ENCODE measurements around the gene FABP3. TPM values are rescaled to one million over a fixed set of nuclear protein-coding genes. Genes with fewer than 3 reads are reported as not detected.

The FABP3 gene
- total RNA-seq, 2 experiments from 2014 or later: 0.65 TPM; not detected in 1

DNA sequence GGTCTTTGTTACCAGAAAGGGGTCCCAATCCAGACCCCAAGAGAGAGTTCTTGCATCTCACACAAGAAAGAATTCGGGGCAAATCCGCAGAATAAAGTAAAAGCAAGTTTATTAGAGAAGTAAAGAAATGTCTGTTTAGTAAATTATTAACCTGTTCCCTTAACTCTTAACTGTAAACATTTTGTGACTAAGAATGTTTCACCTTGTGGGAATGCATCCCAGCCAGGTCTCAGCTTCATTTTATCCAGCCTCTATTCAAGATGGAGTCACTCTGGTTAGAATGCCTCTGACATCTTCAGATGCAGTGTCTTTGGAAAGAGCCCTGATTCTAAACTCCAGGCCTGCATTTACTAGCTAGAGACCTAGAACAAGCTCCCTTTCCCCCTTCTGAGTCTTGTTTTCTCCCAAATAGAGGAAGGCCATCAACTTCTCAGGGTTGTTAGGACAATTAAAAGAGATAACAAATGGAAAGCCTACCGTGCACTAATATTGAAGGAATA, 4.5 kb upstream of the FABP3 start:
- H3K36me3 Mint-ChIP-seq (ENCODE audit: low read depth): no peaks in the 10 kb centered on the region
- ATAC-seq (no peak), DNase-seq (no peak)
- H3K9me3 Mint-ChIP-seq: no peaks in the 10 kb centered on the region
- peaks cover 9% of the 10 kb centered on the region for H3K4me1 Mint-ChIP-seq (ENCODE audit: low read depth)
- H3K4me3 Mint-ChIP-seq: no peak overlapping the region
- POLR2A ChIA-PET: no interaction called here
- TF ChIP-seq, protein P1, sequence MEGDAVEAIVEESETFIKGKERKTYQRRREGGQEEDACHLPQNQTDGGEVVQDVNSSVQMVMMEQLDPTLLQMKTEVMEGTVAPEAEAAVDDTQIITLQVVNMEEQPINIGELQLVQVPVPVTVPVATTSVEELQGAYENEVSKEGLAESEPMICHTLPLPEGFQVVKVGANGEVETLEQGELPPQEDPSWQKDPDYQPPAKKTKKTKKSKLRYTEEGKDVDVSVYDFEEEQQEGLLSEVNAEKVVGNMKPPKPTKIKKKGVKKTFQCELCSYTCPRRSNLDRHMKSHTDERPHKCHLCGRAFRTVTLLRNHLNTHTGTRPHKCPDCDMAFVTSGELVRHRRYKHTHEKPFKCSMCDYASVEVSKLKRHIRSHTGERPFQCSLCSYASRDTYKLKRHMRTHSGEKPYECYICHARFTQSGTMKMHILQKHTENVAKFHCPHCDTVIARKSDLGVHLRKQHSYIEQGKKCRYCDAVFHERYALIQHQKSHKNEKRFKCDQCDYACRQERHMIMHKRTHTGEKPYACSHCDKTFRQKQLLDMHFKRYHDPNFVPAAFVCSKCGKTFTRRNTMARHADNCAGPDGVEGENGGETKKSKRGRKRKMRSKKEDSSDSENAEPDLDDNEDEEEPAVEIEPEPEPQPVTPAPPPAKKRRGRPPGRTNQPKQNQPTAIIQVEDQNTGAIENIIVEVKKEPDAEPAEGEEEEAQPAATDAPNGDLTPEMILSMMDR (IDR thresholded peaks at IDR 0.05): no peak
- intact Hi-C loops (cut with micrococcal nuclease): no loop called here
- H3K27me3 Mint-ChIP-seq: peaks cover 6% of the 10 kb centered on the region
- CTCF ChIA-PET: interaction anchor here (1.1 kb wide), 1 partner anchor 172 kb away, joined by 4 read pairs; no protein-coding TSS in a partner anchor
- H3K27ac Mint-ChIP-seq: no peak overlapping the region

GRCh38 chr1:31376375-31377134, 3.7 kb upstream of the FABP3 start:
- ChIA-PET CTCF (interaction anchor here (1.1 to 1.9 kb wide), 2 partner anchors 18 to 173 kb away, joined by 4 to 7 read pairs; no protein-coding TSS in a partner anchor), POLR2A (no interaction called here)
- H3K4me1 Mint-ChIP-seq (ENCODE audit: low read depth): peaks cover 9% of the 10 kb centered on the region
- H3K27ac Mint-ChIP-seq: no peak overlapping the region
- no peaks in the 10 kb centered on the region for H3K9me3 Mint-ChIP-seq
- no peak for DNase-seq
- no peak overlapping the region for H3K4me3 Mint-ChIP-seq
- H3K27me3 Mint-ChIP-seq: peaks cover 4% of the 10 kb centered on the region
- intact Hi-C loops (cut with micrococcal nuclease): no loop called here
- TF ChIP-seq, protein P1 (IDR thresholded peaks at IDR 0.05): no peak
- no peak for ATAC-seq
- no peaks in the 10 kb centered on the region for H3K36me3 Mint-ChIP-seq (ENCODE audit: low read depth)

DNA sequence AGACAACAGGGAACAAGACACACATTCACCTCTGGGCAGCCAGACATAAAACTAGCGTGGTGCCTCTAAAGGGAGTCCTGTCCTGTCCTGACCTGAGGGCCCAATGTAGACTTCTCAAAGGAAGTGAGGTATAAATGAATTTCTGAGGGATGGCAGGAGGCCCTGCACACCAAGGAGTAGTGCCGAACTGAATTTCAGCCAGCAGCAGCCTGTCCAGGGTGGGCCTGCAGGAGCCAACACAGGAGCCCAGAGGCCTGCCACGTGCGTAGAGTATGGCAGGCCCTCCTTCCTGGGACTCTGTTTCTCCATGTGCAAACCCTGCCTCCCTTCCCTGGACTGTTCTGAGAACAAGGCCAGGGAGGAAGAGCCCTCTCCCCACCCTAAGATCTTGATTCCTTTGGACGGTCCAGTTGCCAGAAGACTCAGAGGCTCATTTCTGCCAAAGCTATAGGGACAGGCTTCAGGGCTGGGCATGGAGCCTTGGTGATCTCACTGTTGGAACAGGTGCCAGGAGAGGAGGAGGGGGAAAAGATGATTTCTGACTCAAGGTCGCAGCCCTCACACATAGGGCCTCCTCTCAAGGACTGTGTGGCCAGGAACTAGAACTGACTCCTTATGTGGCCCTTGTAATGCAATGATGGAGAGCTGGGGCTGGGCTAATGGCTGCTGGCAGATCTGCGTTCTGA, 1.8 kb upstream of the FABP3 start:
- intact Hi-C loops (cut with micrococcal nuclease): no loop called here
- peaks cover 2% of the 10 kb centered on the region for H3K27me3 Mint-ChIP-seq
- H3K9me3 Mint-ChIP-seq: no peaks in the 10 kb centered on the region
- POLR2A ChIA-PET: no interaction called here
- no peak overlapping the region for H3K27ac Mint-ChIP-seq
- TF ChIP-seq, protein P1 (IDR thresholded peaks at IDR 0.05): no peak
- no peak overlapping the region for H3K4me3 Mint-ChIP-seq
- CTCF ChIA-PET: interaction anchor here (0.6 to 4.7 kb wide), 3 partner anchors 20 to 47 kb away, joined by 3 to 33 read pairs (median 7); no protein-coding TSS in a partner anchor
- H3K4me1 Mint-ChIP-seq (ENCODE audit: low read depth): peaks cover 9% of the 10 kb centered on the region
- H3K36me3 Mint-ChIP-seq (ENCODE audit: low read depth): no peaks in the 10 kb centered on the region
- ATAC-seq (no peak), DNase-seq (no peak)

DNA sequence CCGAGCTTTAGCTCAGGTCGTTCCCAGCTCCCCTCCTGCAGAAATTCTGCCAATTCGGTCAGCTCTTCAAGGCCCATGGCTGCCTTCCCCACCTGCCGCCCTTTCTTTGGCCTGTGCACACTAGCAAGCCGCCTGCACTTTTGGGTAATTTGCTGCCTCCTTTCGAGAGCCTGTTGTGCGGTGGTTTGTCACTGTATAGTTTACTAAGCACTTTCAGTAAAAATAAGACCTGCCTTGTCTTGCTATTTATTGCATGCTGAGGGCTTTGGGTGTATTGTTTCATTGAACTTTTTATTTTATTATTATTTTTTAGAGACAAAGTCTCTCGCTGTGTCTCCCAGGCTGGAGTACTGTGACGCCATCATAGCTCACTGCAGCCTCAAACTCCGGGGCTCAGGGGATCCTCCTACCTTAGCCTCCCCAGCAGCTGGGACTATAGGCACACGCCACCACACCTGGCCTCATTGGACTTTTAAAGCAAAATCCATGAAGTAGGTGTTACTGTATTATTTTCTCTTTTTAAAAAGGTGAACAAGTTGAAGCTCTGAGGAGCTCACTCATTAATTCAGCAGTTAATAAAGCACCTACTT, 1.1 kb upstream of the FABP3 start:
- Mint-ChIP-seq H3K27ac (peak overlapping the region; percentile 69), H3K4me1 (ENCODE audit: low read depth) (peaks cover 9% of the 10 kb centered on the region), H3K9me3 (no peaks in the 10 kb centered on the region), H3K36me3 (ENCODE audit: low read depth) (no peaks in the 10 kb centered on the region), H3K27me3 (peaks cover 2% of the 10 kb centered on the region), H3K4me3 (peak overlapping the region; percentile 67)
- POLR2A ChIA-PET: no interaction called here
- CTCF ChIA-PET: interaction anchor here (0.6 to 4.7 kb wide), 10 partner anchors 15 to 216 kb away, joined by 3 to 33 read pairs (median 4); no protein-coding TSS in a partner anchor
- DNase-seq (no peak), ATAC-seq (peak; percentile 45)
- intact Hi-C loops (cut with micrococcal nuclease): no loop called here
- TF ChIP-seq, protein P1 (IDR thresholded peaks at IDR 0.05): no peak
